Type B pancreatic cell (in vitro differentiated cells): ENCODE results near the gene ABL1. TPM values are rescaled to one million over a fixed set of nuclear protein-coding genes. Genes with fewer than 3 reads are reported as not detected.

Experiments used
- DNase-seq: peaks from one replicate; pipeline ENCODE4 v3.0.0; 2021; ENCODE audit warnings: mixed read lengths; ENCODE audit not compliant: unreplicated experiment; ENCODE audit errors: extremely low spot score
- H3K27ac Mint-ChIP-seq: 2 replicates; pipeline ENCODE4 v1.8.0; 2021; ENCODE audit warnings: mild to moderate bottlenecking, mixed read lengths
- H3K27me3 Mint-ChIP-seq: 2 replicates; pipeline ENCODE4 v1.8.0; 2021; ENCODE audit warnings: mixed read lengths
- H3K36me3 Mint-ChIP-seq: 2 replicates; pipeline ENCODE4 v1.8.0; 2021; ENCODE audit warnings: mixed read lengths
- H3K4me1 Mint-ChIP-seq: one replicate; pipeline ENCODE4 v1.8.0; 2021; ENCODE audit warnings: mixed read lengths; ENCODE audit not compliant: unreplicated experiment
- H3K4me3 Mint-ChIP-seq: 2 replicates; pipeline ENCODE4 v1.8.0; 2021; ENCODE audit warnings: mild to moderate bottlenecking, mixed read lengths
- H3K9me3 Mint-ChIP-seq: 2 replicates; pipeline ENCODE4 v1.8.0; 2021; ENCODE audit warnings: mixed read lengths
- total RNA-seq: library from RNA; stranded (reverse); gene quantifications from 2 replicates; pipeline ENCODE4 v1.2.1, GENCODE V29; 2021; ENCODE audit warnings: low replicate concordance
- TF ChIP-seq, protein P1 (sequence below): fragments of 200-600 bp; sonication (generic); conservative IDR thresholded peaks from 2 replicates; pipeline ENCODE4 v1.5.0; 2021; ENCODE audit warnings: antibody characterized with exemption, mild to moderate bottlenecking

Gene ABL1
- total RNA-seq, 1 donor from 2014 or later, result 91.8 TPM

GRCh38 chr9:130918826-130919558 lies 83.9 kb downstream of the ABL1 start:
- no peak for DNase-seq
- Mint-ChIP-seq H3K36me3 (no peaks in the 10 kb centered on the region), H3K27me3 (peaks cover 22% of the 10 kb centered on the region), H3K9me3 (no peaks in the 10 kb centered on the region), H3K4me3 (no peak overlapping the region), H3K4me1 (peaks cover 19% of the 10 kb centered on the region), H3K27ac (no peak overlapping the region)
- TF ChIP-seq, protein P1, sequence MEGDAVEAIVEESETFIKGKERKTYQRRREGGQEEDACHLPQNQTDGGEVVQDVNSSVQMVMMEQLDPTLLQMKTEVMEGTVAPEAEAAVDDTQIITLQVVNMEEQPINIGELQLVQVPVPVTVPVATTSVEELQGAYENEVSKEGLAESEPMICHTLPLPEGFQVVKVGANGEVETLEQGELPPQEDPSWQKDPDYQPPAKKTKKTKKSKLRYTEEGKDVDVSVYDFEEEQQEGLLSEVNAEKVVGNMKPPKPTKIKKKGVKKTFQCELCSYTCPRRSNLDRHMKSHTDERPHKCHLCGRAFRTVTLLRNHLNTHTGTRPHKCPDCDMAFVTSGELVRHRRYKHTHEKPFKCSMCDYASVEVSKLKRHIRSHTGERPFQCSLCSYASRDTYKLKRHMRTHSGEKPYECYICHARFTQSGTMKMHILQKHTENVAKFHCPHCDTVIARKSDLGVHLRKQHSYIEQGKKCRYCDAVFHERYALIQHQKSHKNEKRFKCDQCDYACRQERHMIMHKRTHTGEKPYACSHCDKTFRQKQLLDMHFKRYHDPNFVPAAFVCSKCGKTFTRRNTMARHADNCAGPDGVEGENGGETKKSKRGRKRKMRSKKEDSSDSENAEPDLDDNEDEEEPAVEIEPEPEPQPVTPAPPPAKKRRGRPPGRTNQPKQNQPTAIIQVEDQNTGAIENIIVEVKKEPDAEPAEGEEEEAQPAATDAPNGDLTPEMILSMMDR, result no peak

DNA sequence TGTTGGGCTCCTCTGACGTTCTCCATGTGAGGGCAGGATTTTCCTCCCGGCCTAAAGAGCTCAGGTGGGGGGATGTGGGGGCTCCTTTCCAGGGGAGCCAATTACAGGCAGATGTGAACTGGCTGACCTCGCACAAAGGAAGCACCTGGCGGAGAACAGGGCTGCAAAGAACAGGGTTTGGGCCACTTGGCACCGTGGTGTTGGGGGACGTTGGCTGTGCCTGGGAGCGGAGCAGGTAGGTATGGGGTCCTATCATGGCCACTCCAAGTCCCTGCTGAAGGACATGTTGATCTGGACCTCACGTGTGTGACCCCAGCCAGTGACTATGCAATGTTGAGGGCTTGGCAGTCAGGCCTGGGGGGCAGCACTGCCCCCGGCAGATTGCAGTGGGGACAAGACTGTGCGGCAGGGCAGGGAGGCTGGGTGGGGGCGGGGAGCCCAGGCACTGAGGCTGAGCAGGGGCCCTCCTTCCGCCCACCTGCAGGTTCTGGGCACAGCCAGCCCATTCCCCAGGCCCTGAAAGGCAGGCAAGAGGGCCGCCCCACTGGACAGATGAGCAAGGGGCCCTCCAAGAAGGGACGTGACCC lies 84.6 kb downstream of the ABL1 start:
- H3K27ac Mint-ChIP-seq, result no peak overlapping the region
- no peaks in the 10 kb centered on the region for H3K36me3 Mint-ChIP-seq
- H3K4me3 Mint-ChIP-seq, result no peak overlapping the region
- H3K27me3 Mint-ChIP-seq, result peaks cover 22% of the 10 kb centered on the region
- no peaks in the 10 kb centered on the region for H3K9me3 Mint-ChIP-seq
- H3K4me1 Mint-ChIP-seq, result peaks cover 19% of the 10 kb centered on the region
- no peak for DNase-seq
- TF ChIP-seq, protein P1, result no peak

DNA sequence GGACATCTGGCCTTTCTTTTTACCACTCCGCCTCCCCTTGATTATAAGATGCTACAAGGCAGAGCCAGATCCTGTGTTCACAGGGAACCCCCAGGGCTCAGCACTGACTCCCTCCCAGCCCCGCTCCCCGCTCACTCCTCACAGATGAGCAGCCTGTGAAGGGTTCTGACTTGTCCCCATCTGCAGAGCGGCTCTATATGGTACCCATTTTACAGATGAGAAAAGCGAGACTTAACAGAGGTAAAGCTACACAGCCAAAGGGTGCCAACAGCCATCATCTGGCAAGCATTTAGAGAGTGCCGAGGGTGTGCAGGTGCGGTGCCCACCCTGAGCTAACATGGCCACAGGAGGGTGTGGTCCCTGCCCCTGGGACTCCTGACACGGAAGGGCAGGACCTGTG lies 85.2 kb downstream of the ABL1 start:
- Mint-ChIP-seq H3K4me3 (no peak overlapping the region), H3K9me3 (no peaks in the 10 kb centered on the region), H3K27me3 (peaks cover 22% of the 10 kb centered on the region), H3K4me1 (peaks cover 19% of the 10 kb centered on the region), H3K36me3 (no peaks in the 10 kb centered on the region), H3K27ac (no peak overlapping the region)
- no peak for DNase-seq
- TF ChIP-seq, protein P1, result no peak

DNA sequence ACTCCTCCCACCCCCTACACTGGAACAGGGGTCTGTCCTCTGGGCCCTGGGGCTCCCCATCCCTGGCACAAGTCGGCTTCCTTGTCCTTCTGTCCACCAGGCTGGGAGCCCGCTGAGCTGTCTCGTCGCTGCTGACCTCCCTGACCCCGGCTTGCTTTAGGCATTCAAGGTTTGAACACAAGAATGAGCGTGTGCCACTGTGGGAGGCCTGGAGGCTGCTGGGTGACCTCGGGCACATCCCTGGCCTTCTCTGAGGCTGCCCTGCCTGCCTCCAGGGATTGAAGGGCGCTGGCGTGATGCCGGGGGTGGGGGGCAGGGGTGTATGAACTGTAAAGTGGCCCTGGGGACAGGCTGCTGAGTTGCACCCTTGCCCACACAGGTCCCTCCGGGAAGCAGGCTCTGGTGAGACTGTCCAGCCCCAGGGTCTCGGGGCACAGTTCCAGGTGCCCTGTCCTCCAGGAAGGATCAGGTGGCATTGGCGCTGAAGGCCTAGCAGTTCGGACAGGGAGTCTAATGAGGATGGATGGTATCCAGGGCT lies 85.8 kb downstream of the ABL1 start:
- Mint-ChIP-seq H3K36me3 (no peaks in the 10 kb centered on the region), H3K27ac (no peak overlapping the region), H3K9me3 (no peaks in the 10 kb centered on the region), H3K4me1 (peaks cover 21% of the 10 kb centered on the region), H3K27me3 (peaks cover 22% of the 10 kb centered on the region), H3K4me3 (no peak overlapping the region)
- TF ChIP-seq, protein P1, result no peak
- DNase-seq, result no peak

DNA sequence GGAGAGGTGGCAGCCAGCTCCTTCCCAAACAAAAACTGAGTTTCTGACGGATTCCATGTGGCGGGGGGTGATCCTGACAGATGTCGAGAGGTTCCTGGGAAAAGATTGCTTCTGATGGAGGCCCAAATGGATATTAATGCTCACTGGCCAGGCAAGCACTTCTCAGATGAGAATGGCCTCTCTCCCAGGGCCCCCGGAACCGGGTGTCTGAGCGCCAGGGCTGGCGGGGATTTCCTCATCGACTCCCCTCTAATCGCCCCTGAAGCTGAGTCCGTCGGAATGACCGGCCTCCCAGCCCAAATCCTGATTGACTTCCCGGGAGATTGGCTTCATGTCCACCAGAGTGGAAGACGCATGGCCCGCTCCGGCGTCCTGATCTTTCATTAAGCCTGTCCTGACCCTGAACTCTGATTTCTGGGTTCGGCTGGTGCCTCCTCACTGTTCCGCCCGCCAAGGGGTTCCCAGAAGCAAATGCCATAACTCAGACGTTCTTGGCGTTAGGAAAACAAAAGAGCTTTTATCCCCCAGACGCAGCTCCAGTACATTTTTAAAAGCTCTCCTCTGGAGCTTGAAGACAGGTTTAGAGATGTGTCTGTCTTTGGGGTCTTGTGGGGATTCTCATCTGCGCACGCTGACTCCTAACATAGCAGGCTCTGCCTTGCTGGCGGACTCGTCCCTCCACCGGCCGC lies 86.4 kb downstream of the ABL1 start:
- no peak overlapping the region for H3K4me3 Mint-ChIP-seq
- peaks cover 22% of the 10 kb centered on the region for H3K27me3 Mint-ChIP-seq
- H3K4me1 Mint-ChIP-seq, result peaks cover 23% of the 10 kb centered on the region
- TF ChIP-seq, protein P1, result no peak
- H3K27ac Mint-ChIP-seq, result no peak overlapping the region
- no peaks in the 10 kb centered on the region for H3K9me3 Mint-ChIP-seq
- no peaks in the 10 kb centered on the region for H3K36me3 Mint-ChIP-seq
- DNase-seq, result no peak
